Coronary artery (tissue), 2 donors: ENCODE results near the gene LEMD1.

ENCODE experiments used
- DNase-seq: peaks from one replicate; pipeline ENCODE4 v3.0.0-alpha.2; 2017; ENCODE audit warnings: low spot score
- H3K27ac ChIP-seq, 2 donors: fragments of 200-600 bp; sonication (generic); one replicate each; pipeline ENCODE4 v1.5.1; 2016 to 2019
- H3K4me3 ChIP-seq: fragments of 200-600 bp; sonication (generic); 2 replicates; pipeline ENCODE4 v1.5.1; 2016; ENCODE audit warnings: mild to moderate bottlenecking, moderate library complexity
- CTCF ChIP-seq: fragments of 200-600 bp; sonication (generic); IDR thresholded peaks from one replicate; pipeline ENCODE4 v1.5.1; 2019; ENCODE audit warnings: antibody characterized with exemption

LEMD1 gene

GRCh38 chr1:205429762-205430695 is 8.2 kb upstream of the LEMD1 start:
- TF ChIP-seq CTCF = no peak
- Histone ChIP-seq H3K27ac (no peak overlapping the region), H3K4me3 (peak overlapping the region; percentile 74)
- DNase-seq = no peak

- no peak for DNase-seq
- no peak for TF ChIP-seq CTCF
- no peak overlapping the region for H3K4me3 ChIP-seq
- H3K27ac ChIP-seq = no peak overlapping the region
These were observed 3.2 kb upstream of the LEMD1 start for GRCh38 chr1:205424901-205425600.

GRCh38 chr1:205423814-205424399 is 2.1 kb upstream of the LEMD1 start:
- no peak overlapping the region for H3K27ac ChIP-seq
- no peak overlapping the region for H3K4me3 ChIP-seq
- TF ChIP-seq CTCF = no peak
- DNase-seq = no peak

- TF ChIP-seq CTCF = no peak
- no peak for DNase-seq
These were observed 1.3 kb upstream of the LEMD1 start for GRCh38 chr1:205422993-205423642.

GRCh38 chr1:205420938-205421337 is 918 bp downstream of the LEMD1 start:
- no peak overlapping the region for H3K4me3 ChIP-seq
- no peak overlapping the region for H3K27ac ChIP-seq
- DNase-seq = no peak
- TF ChIP-seq CTCF = no peak

More at GRCh38 chr1:205422993-205423642, 1.3 kb upstream of the LEMD1 start:
- Histone ChIP-seq H3K27ac (no peak overlapping the region), H3K4me3 (no peak overlapping the region)

- TF ChIP-seq CTCF = no peak
- DNase-seq = no peak
- Histone ChIP-seq H3K27ac (no peak overlapping the region), H3K4me3 (no peak overlapping the region)
These were observed 3.8 kb downstream of the LEMD1 start for GRCh38 chr1:205417870-205418635.
